ENCODE results near the gene OR8I2.

- TF ChIP-seq POLR2A (IDR thresholded peaks at IDR 0.05; ENCODE audit: low read depth, low read length), result no peak
- TF ChIP-seq CTCF (conservative IDR thresholded peaks at IDR 0.05; ENCODE audit: low read depth, low read length), result no peak
- no peak for TF ChIP-seq RCOR1 (IDR thresholded peaks at IDR 0.05; ENCODE audit: insufficient replicate concordance, low read length)
- TF ChIP-seq BHLHE40 (IDR thresholded peaks at IDR 0.05; ENCODE audit: low read depth, low read length), result no peak
- TF ChIP-seq NFE2L2 (IDR thresholded peaks at IDR 0.05; ENCODE audit: low read depth, low read length), result no peak
- TF ChIP-seq SMC3 (IDR thresholded peaks at IDR 0.05; ENCODE audit: low read depth, low read length), result no peak
- no peak for TF ChIP-seq USF2 (IDR thresholded peaks at IDR 0.05; ENCODE audit: low read depth, low read length)
- no peak for TF ChIP-seq RAD21 (IDR thresholded peaks at IDR 0.05; ENCODE audit: low read length)
Observed at GRCh38 chr11:56048480-56048879, 44.6 kb upstream of the OR8I2 start.
